HCT116 (cell line): ENCODE measurements around the gene RAD9A. TPM values are rescaled to one million over a fixed set of nuclear protein-coding genes. Genes with fewer than 3 reads are reported as not detected.
A peak's percentile ranks its signal among the peaks of the same experiment; 100 is the strongest.

ENCODE experiments used
- ATAC-seq: fragments of 200-7000 bp; cut with Tn5 transposase; 2 replicates; pipeline ENCODE4 v1.9.1; 2020; ENCODE audit warnings: mild to moderate bottlenecking, moderate library complexity
- BruUV-seq: library from RNA; stranded (reverse); fragments of 400-500 nt; replicated peaks from 2 replicates; lab custom pipeline; 2021; lab: Mats Ljungman, UMichigan
- CTCF ChIA-PET: fragments of 300-600 bp; sonication (Branson Sonifier 250); formaldehyde crosslinking; loops from one replicate; lab custom pipeline; 2021; ENCODE audit warnings: antibody characterized with exemption; lab: Charles Lee
- POLR2A ChIA-PET: fragments of 300-600, 350-600 bp; sonication (Branson Sonifier 250); formaldehyde crosslinking; loops from one replicate; lab custom pipeline; 2021; ENCODE audit warnings: antibody characterized with exemption; lab: Charles Lee
- RAD21 ChIA-PET, 2 experiments: fragments of 300-600 bp; sonication (Branson Sonifier 250); formaldehyde crosslinking; loops; one replicate each; lab custom pipeline; 2023; ENCODE audit warnings: low total read pairs in 2 of 2; ENCODE audit not compliant: uncharacterized antibody in 2 of 2, unreplicated experiment in 2 of 2, low non-redundant PET in 1 of 2; lab: Charles Lee
- DNase-seq: peaks from one replicate; pipeline ENCODE4 v3.0.0-alpha.2; 2010; ENCODE audit warnings: low read depth, low spot score
- H2AFZ ChIP-seq: fragments of 200-600 bp; shearing (Covaris generic), sonication (generic); 2 replicates; pipeline ENCODE4 v1.6.1; 2017; ENCODE audit warnings: low read depth, mixed run types, mixed read lengths, antibody characterized with exemption, low read length; ENCODE audit not compliant: poor library complexity, severe bottlenecking
- H3K27ac ChIP-seq: 2 replicates; pipeline ENCODE4 v1.5.1; 2012; ENCODE audit warnings: low read depth, low read length
- H3K27me3 ChIP-seq: fragments of 200-600 bp; sonication (generic); 2 replicates; pipeline ENCODE4 v1.6.1; 2016; ENCODE audit warnings: mixed run types, low read length, mixed read lengths; ENCODE audit not compliant: insufficient read depth
- H3K36me3 ChIP-seq, 2 experiments: fragments of 200-500 bp in 1 of 2; fragments of 200-600 bp in 1 of 2; sonication (Bioruptor generic) in 1 of 2; sonication (generic) in 1 of 2; 2 replicates each; pipeline versions ENCODE4 v1.5.1 to v1.6.1; 2014 to 2016; ENCODE audit warnings: low read length in 2 of 2, inconsistent platforms in 1 of 2, mixed read lengths in 1 of 2, mixed run types in 1 of 2; ENCODE audit not compliant: insufficient read depth in 2 of 2, control insufficient read depth in 1 of 2
- H3K4me1 ChIP-seq, 2 experiments: fragments of 200-600 bp in 1 of 2; sonication (generic) in 1 of 2; 2 replicates each; pipeline versions ENCODE4 v1.5.1 to v1.6.1; 2012 to 2017; ENCODE audit warnings: low read length in 2 of 2, inconsistent platforms in 1 of 2, mild to moderate bottlenecking in 1 of 2, mixed read lengths in 1 of 2, mixed run types in 1 of 2, moderate library complexity in 1 of 2; ENCODE audit not compliant: insufficient read depth in 2 of 2, control insufficient read depth in 1 of 2
- H3K4me2 ChIP-seq: fragments of 200-600 bp; sonication (generic); 2 replicates; pipeline ENCODE4 v1.6.1; 2017; ENCODE audit warnings: mixed run types, low read length, mixed read lengths
- H3K4me3 ChIP-seq, 2 experiments: fragments of 200-600 bp in 1 of 2; sonication (generic) in 1 of 2; replicated peaks in 1 of 2; 2 replicates each; pipeline ENCODE4 v1.5.1; 2011 to 2016; ENCODE audit warnings: low read length in 2 of 2, control low read depth in 1 of 2, low read depth in 1 of 2, mild to moderate bottlenecking in 1 of 2, mixed read lengths in 1 of 2, mixed run types in 1 of 2
- H3K79me2 ChIP-seq: fragments of 200-600 bp; sonication (generic); 2 replicates; pipeline ENCODE4 v1.6.1; 2017; ENCODE audit warnings: mild to moderate bottlenecking, mixed run types, low read length, moderate library complexity, mixed read lengths; ENCODE audit not compliant: insufficient read depth
- H3K9ac ChIP-seq: fragments of 200-600 bp; sonication (generic); 2 replicates; pipeline ENCODE4 v1.6.1; 2016; ENCODE audit warnings: low read length, mixed read lengths
- H3K9me2 ChIP-seq: fragments of 200-600 bp; sonication (generic), shearing (Covaris generic); 2 replicates; pipeline ENCODE4 v1.6.1; 2017; ENCODE audit warnings: mixed run types, mild to moderate bottlenecking, moderate library complexity; ENCODE audit not compliant: insufficient read depth
- H3K9me3 ChIP-seq, 2 experiments: fragments of 200-500 bp in 1 of 2; fragments of 200-600 bp in 1 of 2; sonication (Bioruptor generic) in 1 of 2; sonication (generic) in 1 of 2; 2 replicates each; pipeline ENCODE4 v1.6.1; 2014 to 2017; ENCODE audit warnings: low read length in 2 of 2, mixed read lengths in 2 of 2, inconsistent platforms in 1 of 2, low read depth in 1 of 2, mild to moderate bottlenecking in 1 of 2, mixed run types in 1 of 2, moderate library complexity in 1 of 2; ENCODE audit not compliant: control insufficient read depth in 1 of 2, insufficient read depth in 1 of 2
- H4K20me1 ChIP-seq: fragments of 200-600 bp; sonication (generic), shearing (Covaris generic); 2 replicates; pipeline ENCODE4 v1.6.1; 2017; ENCODE audit warnings: mixed run types, mild to moderate bottlenecking, moderate library complexity; ENCODE audit not compliant: insufficient read depth
- ATF3 ChIP-seq: IDR thresholded peaks from 2 replicates; pipeline ENCODE4 v1.6.1; 2012
- CBX3 ChIP-seq: IDR thresholded peaks from 2 replicates; pipeline ENCODE4 v1.6.1; 2012; ENCODE audit warnings: low read depth
- CEBPB ChIP-seq: IDR thresholded peaks from 2 replicates; pipeline ENCODE4 v1.6.1; 2012; ENCODE audit warnings: low read depth
- EZH2 ChIP-seq: fragments of 200-600 bp; sonication (generic); IDR thresholded peaks from 2 replicates; pipeline ENCODE4 v1.6.1; 2017; ENCODE audit warnings: antibody characterized with exemption, mixed run types
- JUND ChIP-seq: IDR thresholded peaks from 2 replicates; pipeline ENCODE4 v1.6.1; 2012
- MAX ChIP-seq: IDR thresholded peaks from 2 replicates; pipeline ENCODE4 v1.6.1; 2012
- POLR2A ChIP-seq: IDR thresholded peaks from 2 replicates; pipeline ENCODE4 v1.7.0; 2011; ENCODE audit warnings: borderline replicate concordance; ENCODE audit not compliant: insufficient read depth, insufficient read length; ENCODE audit errors: extremely low read depth
- POLR2AphosphoS5 ChIP-seq: IDR thresholded peaks from 2 replicates; pipeline ENCODE4 v1.6.1; 2011; ENCODE audit warnings: mild to moderate bottlenecking, low read depth, low read length, moderate library complexity
- RAD21 ChIP-seq: IDR thresholded peaks from 2 replicates; pipeline ENCODE4 v1.6.1; 2012; ENCODE audit warnings: low read depth, mild to moderate bottlenecking
- REST ChIP-seq: IDR thresholded peaks from 2 replicates; pipeline ENCODE4 v1.6.1; 2012; ENCODE audit warnings: low read depth
- SIN3A ChIP-seq: IDR thresholded peaks from 2 replicates; pipeline ENCODE4 v1.6.1; 2012; ENCODE audit warnings: low read depth
- SRF ChIP-seq: IDR thresholded peaks from 2 replicates; pipeline ENCODE4 v1.6.1; 2012; ENCODE audit warnings: low read depth
- YY1 ChIP-seq: IDR thresholded peaks from 2 replicates; pipeline ENCODE4 v1.6.1; 2011; ENCODE audit warnings: low read length, low read depth, moderate library complexity, mild to moderate bottlenecking; ENCODE audit not compliant: insufficient replicate concordance; ENCODE audit errors: extremely low read depth
- ZBTB33 ChIP-seq: IDR thresholded peaks from 2 replicates; pipeline ENCODE4 v1.6.1; 2011; ENCODE audit warnings: mild to moderate bottlenecking, low read length, moderate library complexity; ENCODE audit not compliant: insufficient replicate concordance; ENCODE audit errors: extremely low read depth
- ZFX ChIP-seq: fragments of 450-650 bp; IDR thresholded peaks from 2 replicates; pipeline ENCODE4 v1.6.1; 2017
- ZNF274 ChIP-seq: fragments of 200-500 bp; sonication (Bioruptor generic); IDR thresholded peaks from 2 replicates; pipeline ENCODE4 v1.6.1; 2014; ENCODE audit warnings: mild to moderate bottlenecking, low read depth, low read length, inconsistent platforms
- intact Hi-C: fragments of 100-400 bp; cut with micrococcal nuclease; formaldehyde crosslinking; loops from 2 replicates; pipeline ENCODE4 v1.10.0; 2022
- total RNA-seq: library from RNA; stranded (reverse); gene quantifications from one replicate; pipeline ENCODE4 v1.2.1, GENCODE V29; 2021; ENCODE audit not compliant: unreplicated experiment

The RAD9A gene
- total RNA-seq, 1 experiment from 2014 or later: 49.8 TPM

- no TSS peak for BruUV-seq
These were observed 6.9 kb upstream of the RAD9A start for GRCh38 chr11:67384851-67385366.

More at GRCh38 chr11:67384851-67385366, 6.9 kb upstream of the RAD9A start:
- ChIA-PET POLR2A (interaction anchor here (1.5 kb wide), 1 partner anchor 29 kb away, joined by 6 read pairs; no protein-coding TSS in a partner anchor), CTCF (interaction anchor here (0.7 to 1.5 kb wide), 3 partner anchors 11 to 40 kb away, joined by 3 to 4 read pairs (median 4); no protein-coding TSS in a partner anchor), RAD21 (no interaction called here)
- no peaks in the 10 kb centered on the region for H4K20me1 ChIP-seq
- H3K4me1 ChIP-seq: peaks cover 30 to 50% of the 10 kb centered on the region in 2 experiments
- H3K9me3 ChIP-seq: no peaks in the 10 kb centered on the region
- H3K36me3 ChIP-seq: no peaks in the 10 kb centered on the region
- no peak overlapping the region for H2AFZ ChIP-seq
- H3K9ac ChIP-seq: peak overlapping the region; percentile 16; the same call in 1 of the 2 replicates
- no peaks in the 10 kb centered on the region for H3K9me2 ChIP-seq
- H3K4me2 ChIP-seq: peak overlapping the region; percentile 30
- intact Hi-C loops: no loop called here
- H3K27me3 ChIP-seq: no peaks in the 10 kb centered on the region
- H3K4me3 ChIP-seq: no peak overlapping the region
- H3K79me2 ChIP-seq: no peaks in the 10 kb centered on the region
- H3K27ac ChIP-seq: no peak overlapping the region
- TF ChIP-seq ZFX: no peak
- no peak for TF ChIP-seq ZBTB33
- TF ChIP-seq EZH2: no peak
- TF ChIP-seq ZNF274: no peak
- no peak for TF ChIP-seq MAX
- no peak for TF ChIP-seq RAD21
- no peak for TF ChIP-seq YY1
- TF ChIP-seq REST: no peak
- no peak for TF ChIP-seq POLR2A
- no peak for TF ChIP-seq SRF
- no peak for TF ChIP-seq ATF3
- TF ChIP-seq CEBPB: no peak
- TF ChIP-seq CBX3: no peak
- TF ChIP-seq SIN3A: no peak
- TF ChIP-seq JUND: no peak
- TF ChIP-seq POLR2AphosphoS5: no peak
- DNase-seq (no peak), ATAC-seq (no peak)
